Tibial nerve (tissue), 4 donors: ENCODE results near the gene MAPKAP1. TPM values are rescaled to one million over a fixed set of nuclear protein-coding genes. Genes with fewer than 3 reads are reported as not detected.

Experiments used
- DNase-seq, 2 donors: peaks; one replicate each; pipeline ENCODE4 v3.0.0-alpha.2; 2019; ENCODE audit warnings: low spot score in 2 of 2
- H3K27ac ChIP-seq, 4 donors: fragments of 200-600 bp; sonication (generic) in 3 of 4; one replicate each; pipeline ENCODE4 v1.5.1; 2017 to 2019; ENCODE audit warnings: mild to moderate bottlenecking in 1 of 4
- H3K27me3 ChIP-seq, 2 donors: fragments of 200-600 bp; sonication (generic) in 1 of 2; one replicate each; pipeline versions ENCODE4 v1.5.1 to v1.6.0; 2017 to 2019
- H3K36me3 ChIP-seq, 3 donors: fragments of 200-600 bp; sonication (generic); one replicate each; pipeline ENCODE4 v1.5.1; 2018 to 2019
- H3K4me1 ChIP-seq, 4 donors: fragments of 200-600 bp; sonication (generic) in 3 of 4; one replicate each; pipeline ENCODE4 v1.5.1; 2017 to 2019
- H3K4me3 ChIP-seq, 4 donors: fragments of 200-600 bp; sonication (generic) in 3 of 4; one replicate each; pipeline ENCODE4 v1.5.1; 2017 to 2019; ENCODE audit warnings: mild to moderate bottlenecking in 1 of 4, moderate library complexity in 1 of 4
- H3K9me3 ChIP-seq, 4 donors: fragments of 200-600 bp; sonication (generic) in 3 of 4; one replicate each; pipeline ENCODE4 v1.5.1; 2017 to 2019
- EP300 ChIP-seq, 2 donors: sonication (generic); formaldehyde crosslinking; IDR thresholded peaks; one replicate each; pipeline ENCODE4 v1.6.1; 2017; ENCODE audit warnings: antibody characterized with exemption in 2 of 2, mild to moderate bottlenecking in 1 of 2
- POLR2A ChIP-seq, 2 donors: fragments of 450-650 bp; IDR thresholded peaks; one replicate each; pipeline ENCODE4 v1.6.1; 2017; ENCODE audit warnings: antibody characterized with exemption in 2 of 2, mild to moderate bottlenecking in 2 of 2, moderate library complexity in 2 of 2
- WGBS, 2 donors: methylation state at CpG; one replicate each; pipeline ENCODE4 v1.1.5; 2018; 5-methylcytosine and 5-hydroxymethylcytosine counted together
- total RNA-seq, 4 donors: library from RNA; depleted of rRNA; stranded (reverse); fragments of >200 nt; gene quantifications; one replicate each; pipeline ENCODE4 v1.1.0, GENCODE V29; 2016
- TF ChIP-seq, protein P1 (sequence below), 5 experiments: fragments of 200-600 bp in 3 of 5; fragments of 450-650 bp in 2 of 5; sonication (generic) in 3 of 5; IDR thresholded peaks; one replicate each; pipeline ENCODE4 v1.5.1; 2016 to 2019; ENCODE audit warnings: antibody characterized with exemption in 5 of 5, mild to moderate bottlenecking in 3 of 5, moderate library complexity in 2 of 5

The MAPKAP1 gene
- total RNA-seq, 4 donors from 2014 or later: 61.4 to 111 (median 92.7) TPM

DNA sequence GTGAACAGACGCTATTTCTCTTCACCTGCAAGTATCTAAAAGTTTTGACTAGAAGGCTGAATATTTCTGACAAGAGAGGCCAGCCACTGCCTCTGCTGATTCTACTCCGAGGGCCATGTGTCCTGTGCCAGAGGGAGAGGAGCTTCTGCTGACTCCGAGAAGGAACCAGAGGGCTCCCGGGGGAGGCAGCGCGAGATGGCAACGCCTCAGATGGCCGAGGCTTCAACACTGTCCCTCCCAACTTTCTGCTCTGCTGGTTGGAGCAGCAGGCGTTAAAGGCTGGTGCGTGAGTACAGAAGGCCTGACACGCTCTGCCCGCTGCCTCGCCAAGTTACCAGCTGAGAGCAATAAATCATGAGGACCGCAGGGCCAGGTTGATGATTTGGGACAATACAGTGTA is 266.6 kb downstream of the MAPKAP1 start:
- no peaks in the 10 kb centered on the region for H3K4me1 ChIP-seq
- 77 to 82% methylated on average over 14 of the region's 14 CpGs for WGBS, 2 donors
- H3K4me3 ChIP-seq: no peak overlapping the region
- DNase-seq: no peak
- H3K9me3 ChIP-seq: no peaks in the 10 kb centered on the region
- TF ChIP-seq, protein P1, sequence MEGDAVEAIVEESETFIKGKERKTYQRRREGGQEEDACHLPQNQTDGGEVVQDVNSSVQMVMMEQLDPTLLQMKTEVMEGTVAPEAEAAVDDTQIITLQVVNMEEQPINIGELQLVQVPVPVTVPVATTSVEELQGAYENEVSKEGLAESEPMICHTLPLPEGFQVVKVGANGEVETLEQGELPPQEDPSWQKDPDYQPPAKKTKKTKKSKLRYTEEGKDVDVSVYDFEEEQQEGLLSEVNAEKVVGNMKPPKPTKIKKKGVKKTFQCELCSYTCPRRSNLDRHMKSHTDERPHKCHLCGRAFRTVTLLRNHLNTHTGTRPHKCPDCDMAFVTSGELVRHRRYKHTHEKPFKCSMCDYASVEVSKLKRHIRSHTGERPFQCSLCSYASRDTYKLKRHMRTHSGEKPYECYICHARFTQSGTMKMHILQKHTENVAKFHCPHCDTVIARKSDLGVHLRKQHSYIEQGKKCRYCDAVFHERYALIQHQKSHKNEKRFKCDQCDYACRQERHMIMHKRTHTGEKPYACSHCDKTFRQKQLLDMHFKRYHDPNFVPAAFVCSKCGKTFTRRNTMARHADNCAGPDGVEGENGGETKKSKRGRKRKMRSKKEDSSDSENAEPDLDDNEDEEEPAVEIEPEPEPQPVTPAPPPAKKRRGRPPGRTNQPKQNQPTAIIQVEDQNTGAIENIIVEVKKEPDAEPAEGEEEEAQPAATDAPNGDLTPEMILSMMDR (IDR thresholded peaks at IDR 0.05): no peak
- no peak for TF ChIP-seq EP300 (IDR thresholded peaks at IDR 0.05)
- TF ChIP-seq POLR2A (IDR thresholded peaks at IDR 0.05): no peak
- no peak overlapping the region for H3K27ac ChIP-seq
- H3K36me3 ChIP-seq: peaks cover 0 to 86% (median 10%) of the 10 kb centered on the region in 3 donors
- no peaks in the 10 kb centered on the region for H3K27me3 ChIP-seq

DNA sequence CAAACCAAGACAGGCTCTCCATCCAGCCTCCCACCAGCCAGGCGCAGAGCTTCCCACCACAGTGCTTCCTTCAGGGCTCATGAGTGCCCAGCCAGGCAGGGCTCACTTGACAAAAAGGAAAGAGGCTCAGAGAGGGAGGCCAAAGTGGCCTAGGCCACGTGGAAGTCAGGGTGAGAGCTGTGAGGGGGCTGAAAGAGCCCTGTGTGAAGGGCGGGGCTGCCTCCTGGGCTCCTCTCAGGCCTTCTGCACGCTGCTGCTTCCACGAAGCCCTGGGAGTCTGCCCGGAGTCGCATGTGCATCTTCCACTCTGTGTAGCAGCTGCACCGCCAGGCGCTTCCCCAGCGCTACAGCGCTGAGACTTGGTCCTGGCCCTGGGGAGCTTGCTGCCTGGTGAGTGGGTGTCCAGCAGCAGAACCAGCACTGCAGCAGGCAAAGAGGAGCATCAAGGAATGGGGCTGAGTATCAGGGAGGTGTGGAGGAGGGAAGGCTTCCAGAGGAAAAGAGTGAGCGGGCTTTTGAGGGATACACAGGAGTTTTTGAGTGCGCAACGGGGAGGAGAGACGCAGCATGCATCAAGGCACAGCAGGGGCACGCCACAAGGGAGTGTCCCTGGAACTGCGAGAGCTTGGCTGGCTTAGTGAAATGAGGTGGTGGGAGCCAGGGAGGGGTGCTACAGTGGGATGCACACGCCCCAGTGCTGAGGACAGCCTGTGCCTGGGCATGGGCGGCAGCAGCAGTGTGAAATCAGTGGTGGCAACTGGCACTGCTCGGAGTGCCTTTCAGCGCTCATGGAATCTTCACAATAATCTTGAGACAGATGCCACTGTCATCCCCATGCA is 267.4 kb downstream of the MAPKAP1 start:
- Histone ChIP-seq H3K9me3 (no peaks in the 10 kb centered on the region), H3K4me3 (no peak overlapping the region), H3K4me1 (no peaks in the 10 kb centered on the region), H3K27ac (no peak overlapping the region), H3K27me3 (no peaks in the 10 kb centered on the region), H3K36me3 (peaks cover 0 to 82% (median 10%) of the 10 kb centered on the region in 3 donors)
- no peak for TF ChIP-seq EP300 (IDR thresholded peaks at IDR 0.05)
- no peak for TF ChIP-seq POLR2A (IDR thresholded peaks at IDR 0.05)
- TF ChIP-seq, protein P1 (IDR thresholded peaks at IDR 0.05): no peak
- DNase-seq: no peak
- WGBS, 2 donors: 81 to 85% methylated on average over 16 to 21 of the region's 21 CpGs

DNA sequence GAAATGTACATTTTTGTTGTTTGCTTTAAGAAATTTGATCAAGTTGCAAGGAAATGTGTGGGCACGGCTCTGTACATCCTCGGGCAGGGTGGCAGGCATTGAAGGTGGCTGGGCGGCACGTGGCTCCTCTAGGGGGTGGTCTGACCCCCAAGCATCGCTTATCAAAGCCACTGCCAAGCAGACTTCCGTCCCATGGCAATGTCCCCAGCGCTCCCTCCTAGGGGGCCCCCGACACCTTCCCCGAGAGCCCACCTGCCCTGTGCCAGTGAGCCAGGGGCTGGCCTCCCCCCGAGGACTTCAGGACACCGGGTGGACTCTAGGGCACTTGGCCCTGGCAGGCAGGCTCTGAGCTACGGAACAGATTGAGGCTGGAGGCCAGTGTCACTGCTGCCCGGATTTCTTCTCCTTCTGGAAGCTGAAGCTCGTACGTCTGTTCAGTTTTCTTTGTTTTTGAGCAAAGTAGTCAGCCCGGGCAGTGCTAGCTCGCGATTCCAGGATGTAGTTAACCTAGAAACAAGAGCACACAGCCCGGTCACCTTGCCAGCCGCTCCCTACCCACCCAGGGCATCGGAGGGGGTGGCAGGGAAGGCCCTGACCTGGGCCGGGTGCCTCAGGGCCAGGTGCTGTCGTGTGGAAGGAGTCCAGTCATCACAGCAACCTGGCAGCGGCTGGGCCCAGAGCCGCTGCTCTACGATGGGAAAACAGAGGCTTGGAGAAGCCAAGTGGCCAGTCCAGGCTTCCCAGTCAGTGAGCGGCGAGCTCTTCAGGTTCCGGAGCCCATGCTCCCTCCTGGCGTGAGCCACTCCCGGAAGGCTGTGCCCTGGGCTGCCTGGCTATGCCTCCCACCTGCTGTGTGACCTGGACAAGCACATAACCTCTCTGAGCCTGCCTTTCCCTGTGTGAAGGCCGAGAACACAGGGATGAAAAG is 268.2 kb downstream of the MAPKAP1 start:
- Histone ChIP-seq H3K4me1 (no peaks in the 10 kb centered on the region), H3K27ac (no peak overlapping the region), H3K27me3 (no peaks in the 10 kb centered on the region), H3K36me3 (peaks cover 0 to 73% (median 10%) of the 10 kb centered on the region in 3 donors), H3K4me3 (no peak overlapping the region), H3K9me3 (no peaks in the 10 kb centered on the region)
- TF ChIP-seq, protein P1 (IDR thresholded peaks at IDR 0.05): no peak
- TF ChIP-seq EP300 (IDR thresholded peaks at IDR 0.05) (no peak), POLR2A (IDR thresholded peaks at IDR 0.05) (no peak)
- no peak for DNase-seq
- WGBS, 2 donors: 89 to 91% methylated on average over 26 to 32 of the region's 32 CpGs

DNA sequence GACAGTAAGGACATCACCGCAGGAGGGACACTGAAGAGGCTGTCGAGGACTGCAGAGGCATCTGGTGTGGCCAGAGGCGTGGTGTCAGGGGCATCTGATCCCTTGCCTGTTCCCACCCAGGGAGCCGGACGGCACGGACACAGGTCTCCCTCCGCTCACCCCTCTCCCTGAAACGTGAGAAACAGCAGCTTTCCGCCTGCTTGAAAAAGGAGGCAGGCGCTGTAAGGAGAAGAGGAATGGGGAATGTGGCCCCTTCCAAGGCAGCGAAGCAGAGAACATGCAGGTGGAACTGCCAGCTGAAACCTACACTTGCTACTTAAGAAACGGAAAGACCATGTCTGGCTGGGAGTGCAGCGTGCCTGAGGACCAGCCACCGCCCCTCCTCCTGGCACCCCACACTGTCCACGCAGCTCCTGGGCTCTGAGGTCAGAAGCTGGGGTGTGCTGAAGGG is 269.2 kb downstream of the MAPKAP1 start:
- 72 to 80% methylated on average over 15 of the region's 15 CpGs for WGBS, 2 donors
- Histone ChIP-seq H3K4me1 (no peaks in the 10 kb centered on the region), H3K27me3 (no peaks in the 10 kb centered on the region), H3K36me3 (peaks cover 0 to 64% (median 10%) of the 10 kb centered on the region in 3 donors), H3K9me3 (no peaks in the 10 kb centered on the region), H3K27ac (no peak overlapping the region), H3K4me3 (no peak overlapping the region)
- DNase-seq: no peak
- TF ChIP-seq EP300 (IDR thresholded peaks at IDR 0.05) (no peak), POLR2A (IDR thresholded peaks at IDR 0.05) (no peak)
- TF ChIP-seq, protein P1 (IDR thresholded peaks at IDR 0.05): no peak
